ENCODE data around the gene ANXA2.

DNA sequence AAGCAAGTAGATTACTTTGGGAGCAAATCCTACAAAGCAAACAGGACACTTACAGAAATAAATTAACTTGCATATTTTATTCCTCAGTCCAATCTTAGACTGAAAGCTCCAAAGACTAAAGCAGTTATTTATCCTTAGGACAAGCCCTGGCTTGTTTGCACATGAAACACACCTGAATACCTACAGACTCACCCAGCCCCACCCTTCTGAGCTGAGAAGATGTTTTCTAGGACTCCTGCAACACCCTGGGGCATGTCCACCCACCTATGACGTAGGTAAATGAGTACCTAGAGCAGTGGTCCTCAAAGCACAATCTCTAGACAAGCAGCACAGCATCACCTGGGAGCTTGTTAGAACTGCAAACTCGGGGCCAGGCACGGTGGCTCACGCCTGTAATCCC, 80.8 kb downstream of the ANXA2 start:
- TF ChIP-seq POLR2AphosphoS5 (IDR thresholded peaks at IDR 0.05; ENCODE audit: low read depth, low read length): no peak
- TF ChIP-seq, protein P1, sequence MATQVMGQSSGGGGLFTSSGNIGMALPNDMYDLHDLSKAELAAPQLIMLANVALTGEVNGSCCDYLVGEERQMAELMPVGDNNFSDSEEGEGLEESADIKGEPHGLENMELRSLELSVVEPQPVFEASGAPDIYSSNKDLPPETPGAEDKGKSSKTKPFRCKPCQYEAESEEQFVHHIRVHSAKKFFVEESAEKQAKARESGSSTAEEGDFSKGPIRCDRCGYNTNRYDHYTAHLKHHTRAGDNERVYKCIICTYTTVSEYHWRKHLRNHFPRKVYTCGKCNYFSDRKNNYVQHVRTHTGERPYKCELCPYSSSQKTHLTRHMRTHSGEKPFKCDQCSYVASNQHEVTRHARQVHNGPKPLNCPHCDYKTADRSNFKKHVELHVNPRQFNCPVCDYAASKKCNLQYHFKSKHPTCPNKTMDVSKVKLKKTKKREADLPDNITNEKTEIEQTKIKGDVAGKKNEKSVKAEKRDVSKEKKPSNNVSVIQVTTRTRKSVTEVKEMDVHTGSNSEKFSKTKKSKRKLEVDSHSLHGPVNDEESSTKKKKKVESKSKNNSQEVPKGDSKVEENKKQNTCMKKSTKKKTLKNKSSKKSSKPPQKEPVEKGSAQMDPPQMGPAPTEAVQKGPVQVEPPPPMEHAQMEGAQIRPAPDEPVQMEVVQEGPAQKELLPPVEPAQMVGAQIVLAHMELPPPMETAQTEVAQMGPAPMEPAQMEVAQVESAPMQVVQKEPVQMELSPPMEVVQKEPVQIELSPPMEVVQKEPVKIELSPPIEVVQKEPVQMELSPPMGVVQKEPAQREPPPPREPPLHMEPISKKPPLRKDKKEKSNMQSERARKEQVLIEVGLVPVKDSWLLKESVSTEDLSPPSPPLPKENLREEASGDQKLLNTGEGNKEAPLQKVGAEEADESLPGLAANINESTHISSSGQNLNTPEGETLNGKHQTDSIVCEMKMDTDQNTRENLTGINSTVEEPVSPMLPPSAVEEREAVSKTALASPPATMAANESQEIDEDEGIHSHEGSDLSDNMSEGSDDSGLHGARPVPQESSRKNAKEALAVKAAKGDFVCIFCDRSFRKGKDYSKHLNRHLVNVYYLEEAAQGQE (IDR thresholded peaks at IDR 0.05; ENCODE audit: insufficient read depth in 1 of 2, low read depth in 2 of 2, low read length in 1 of 2): no peak
- TF ChIP-seq CTCF (IDR thresholded peaks at IDR 0.05): no peak

Measured in Panc1 (cell line).